ENCODE data around the gene NADSYN1.
A peak's percentile ranks its signal among the peaks of the same experiment; 100 is the strongest.

NADSYN1 gene

GRCh38 chr11:71542879-71543777, 90.1 kb downstream of the NADSYN1 start:
- Histone ChIP-seq H4K20me1 (ENCODE audit: insufficient read depth, low read length) (no peaks in the 10 kb centered on the region), H3K9ac (ENCODE audit: low read length) (peak overlapping the region; percentile 40; the same call in 1 of the 2 replicates), H3K27ac (ENCODE audit: low read length) (peak overlapping the region; percentile 72), H3K4me1 (ENCODE audit: low read length) (peaks cover 28% of the 10 kb centered on the region), H3K27me3 (ENCODE audit: low read depth, low read length) (peaks cover 9% of the 10 kb centered on the region), H3K79me2 (ENCODE audit: low read length) (no peaks in the 10 kb centered on the region), H3K4me3 (ENCODE audit: low read length) (peak overlapping the region; percentile 52), H2AFZ (ENCODE audit: low read depth, low read length) (peak overlapping the region; percentile 32; the same call in 1 of the 2 replicates), H3K36me3 (replicated peaks; ENCODE audit: low read depth, low read length) (peaks cover 3% of the 10 kb centered on the region), H3K9me3 (ENCODE audit: insufficient read depth, low read length) (peaks cover 9% of the 10 kb centered on the region; the same call in 1 of the 2 replicates), H3K4me2 (ENCODE audit: low read length) (peak overlapping the region; percentile 78)
- TF ChIP-seq CTCF (IDR thresholded peaks at IDR 0.05; ENCODE audit: low read depth, low read length) (no peak), EZH2phosphoT487 (IDR thresholded peaks at IDR 0.05; ENCODE audit: low read depth) (no peak)

DNA sequence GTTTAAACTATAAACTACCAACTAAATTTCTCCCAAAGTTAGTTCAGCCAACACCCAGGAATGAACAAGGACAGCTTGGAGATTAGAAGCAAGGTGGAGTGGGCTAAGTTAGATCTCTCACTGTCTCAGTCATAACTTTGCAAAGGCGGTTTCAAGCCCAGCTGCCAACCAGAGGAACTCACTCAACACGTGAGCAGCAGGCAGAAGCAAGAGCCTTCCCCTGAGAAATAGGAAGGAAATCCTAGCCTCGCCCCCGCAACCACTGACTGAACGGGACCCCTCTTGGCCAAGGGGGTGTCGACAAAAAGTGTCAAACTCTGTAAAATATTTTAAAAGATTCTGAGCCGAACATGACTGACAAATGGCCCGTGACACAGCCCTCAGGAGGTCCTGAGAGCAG, 90.9 kb downstream of the NADSYN1 start:
- H3K4me2 ChIP-seq (ENCODE audit: low read length), result peak overlapping the region; percentile 78
- H3K36me3 ChIP-seq (replicated peaks; ENCODE audit: low read depth, low read length), result peaks cover 3% of the 10 kb centered on the region
- H3K9ac ChIP-seq (ENCODE audit: low read length), result peak overlapping the region; percentile 40; the same call in 1 of the 2 replicates
- no peak for TF ChIP-seq EZH2phosphoT487 (IDR thresholded peaks at IDR 0.05; ENCODE audit: low read depth)
- H3K27me3 ChIP-seq (ENCODE audit: low read depth, low read length), result peaks cover 16% of the 10 kb centered on the region
- peak overlapping the region; percentile 52 for H3K4me3 ChIP-seq (ENCODE audit: low read length)
- H2AFZ ChIP-seq (ENCODE audit: low read depth, low read length), result peak overlapping the region; percentile 32; the same call in 1 of the 2 replicates
- H3K79me2 ChIP-seq (ENCODE audit: low read length), result no peaks in the 10 kb centered on the region
- H3K9me3 ChIP-seq (ENCODE audit: insufficient read depth, low read length), result peaks cover 9% of the 10 kb centered on the region; the same call in 1 of the 2 replicates
- peaks cover 28% of the 10 kb centered on the region for H3K4me1 ChIP-seq (ENCODE audit: low read length)
- H3K27ac ChIP-seq (ENCODE audit: low read length), result peak overlapping the region; percentile 72
- no peaks in the 10 kb centered on the region for H4K20me1 ChIP-seq (ENCODE audit: insufficient read depth, low read length)

GRCh38 chr11:71544525-71545214, 91.7 kb downstream of the NADSYN1 start:
- H3K27me3 ChIP-seq (ENCODE audit: low read depth, low read length), result peaks cover 24% of the 10 kb centered on the region
- no peak overlapping the region for H3K4me2 ChIP-seq (ENCODE audit: low read length)
- no peak overlapping the region for H3K4me3 ChIP-seq (ENCODE audit: low read length)
- H2AFZ ChIP-seq (ENCODE audit: low read depth, low read length), result no peak overlapping the region
- no peaks in the 10 kb centered on the region for H4K20me1 ChIP-seq (ENCODE audit: insufficient read depth, low read length)
- peaks cover 29% of the 10 kb centered on the region for H3K4me1 ChIP-seq (ENCODE audit: low read length)
- H3K9me3 ChIP-seq (ENCODE audit: insufficient read depth, low read length), result peaks cover 9% of the 10 kb centered on the region; the same call in 1 of the 2 replicates
- peaks cover 3% of the 10 kb centered on the region for H3K36me3 ChIP-seq (replicated peaks; ENCODE audit: low read depth, low read length)
- no peak overlapping the region for H3K9ac ChIP-seq (ENCODE audit: low read length)
- no peak for TF ChIP-seq EZH2phosphoT487 (IDR thresholded peaks at IDR 0.05; ENCODE audit: low read depth)
- TF ChIP-seq CTCF (IDR thresholded peaks at IDR 0.05; ENCODE audit: low read depth, low read length), result no peak
- H3K79me2 ChIP-seq (ENCODE audit: low read length), result no peaks in the 10 kb centered on the region
- no peak overlapping the region for H3K27ac ChIP-seq (ENCODE audit: low read length)

- Histone ChIP-seq H3K4me3 (ENCODE audit: low read length) (no peak overlapping the region), H3K9me3 (ENCODE audit: insufficient read depth, low read length) (peaks cover 9% of the 10 kb centered on the region; the same call in 1 of the 2 replicates), H4K20me1 (ENCODE audit: insufficient read depth, low read length) (no peaks in the 10 kb centered on the region), H3K79me2 (ENCODE audit: low read length) (no peaks in the 10 kb centered on the region), H2AFZ (ENCODE audit: low read depth, low read length) (no peak overlapping the region), H3K36me3 (replicated peaks; ENCODE audit: low read depth, low read length) (peaks cover 2% of the 10 kb centered on the region), H3K4me2 (ENCODE audit: low read length) (no peak overlapping the region), H3K27me3 (ENCODE audit: low read depth, low read length) (peaks cover 32% of the 10 kb centered on the region), H3K4me1 (ENCODE audit: low read length) (peaks cover 29% of the 10 kb centered on the region), H3K9ac (ENCODE audit: low read length) (no peak overlapping the region), H3K27ac (ENCODE audit: low read length) (no peak overlapping the region)
- TF ChIP-seq CTCF (IDR thresholded peaks at IDR 0.05; ENCODE audit: low read depth, low read length), result no peak
- TF ChIP-seq EZH2phosphoT487 (IDR thresholded peaks at IDR 0.05; ENCODE audit: low read depth), result no peak
Measured at GRCh38 chr11:71545405-71545966, 92.5 kb downstream of the NADSYN1 start.
